ENCODE data around the gene MEGF6. TPM values are rescaled to one million over a fixed set of nuclear protein-coding genes. Genes with fewer than 3 reads are reported as not detected.

Gene MEGF6
- total RNA-seq, 1 experiment from 2014 or later: 21.3 TPM

DNA sequence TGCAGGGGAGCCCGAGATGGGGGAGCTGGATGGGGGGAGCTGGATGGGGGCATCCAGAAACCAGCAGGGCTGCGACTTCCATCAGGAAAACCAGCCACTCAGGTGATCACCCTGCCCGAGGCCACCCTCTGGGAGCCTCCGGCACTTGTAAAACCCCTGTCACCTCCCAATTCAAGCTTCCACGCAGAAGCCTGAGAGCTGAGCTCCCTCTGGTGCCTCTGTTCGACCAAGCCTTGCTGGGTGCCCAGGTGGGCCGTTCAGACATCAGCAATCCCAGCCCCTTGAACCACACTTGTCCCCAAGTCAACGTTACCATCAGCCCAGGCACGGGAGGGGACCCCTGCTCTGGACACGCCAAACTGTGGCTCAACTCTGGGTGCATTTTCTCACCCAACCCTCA, 59.6 kb downstream of the MEGF6 start:
- H2BK15ac ChIP-seq (ENCODE audit: low read depth, low read length): no peak overlapping the region
- H3K56ac ChIP-seq (ENCODE audit: insufficient read length, low read depth, low read length): no peak overlapping the region
- no peak overlapping the region for H3K9ac ChIP-seq (ENCODE audit: extremely low read depth, insufficient read length, low read length)
- no peak overlapping the region for H3K23ac ChIP-seq (ENCODE audit: insufficient read length, low read depth, low read length)
- DNase-seq: no peak
- H3T11ph ChIP-seq (ENCODE audit: low read length): no peak overlapping the region
- H3K27ac ChIP-seq (ENCODE audit: insufficient read length, low read depth, low read length): no peak overlapping the region
- H3K18ac ChIP-seq (ENCODE audit: insufficient read length, low read depth, low read length): no peak overlapping the region
- no peak overlapping the region for H4K91ac ChIP-seq (ENCODE audit: insufficient read length, low read depth, low read length)
- H3K23me2 ChIP-seq (ENCODE audit: insufficient read length, low read depth, low read length, poor library complexity, severe bottlenecking): no peaks in the 10 kb centered on the region
- H2AFZ ChIP-seq (ENCODE audit: low read length): no peak overlapping the region
- H3K9me3 ChIP-seq (ENCODE audit: control insufficient read depth, low read depth, low read length): no peaks in the 10 kb centered on the region
- no peak overlapping the region for H2BK120ac ChIP-seq (ENCODE audit: low read depth, low read length, poor library complexity, severe bottlenecking)
- no peak overlapping the region for H4K8ac ChIP-seq (replicated peaks; ENCODE audit: insufficient read length, low read depth, low read length)
- Mint-ChIP-seq H3K27ac (no peak overlapping the region; a peak in 1 of 7 replicates), H3K27me3 (ENCODE audit: low read depth) (no peaks in the 10 kb centered on the region), H3K36me3 (ENCODE audit: insufficient read depth in 1 of 3, low read depth in 3 of 3) (no peaks in the 10 kb centered on the region), H3K4me3 (no peak overlapping the region), H3K4me1 (peaks cover 0 to 5% of the 10 kb centered on the region in 2 experiments; a peak in 1 of 4 replicates), H3K9me3 (no peaks in the 10 kb centered on the region)
- H3K79me2 ChIP-seq (ENCODE audit: insufficient read depth, low read length): no peaks in the 10 kb centered on the region
- H2BK12ac ChIP-seq (ENCODE audit: insufficient read length, low read depth, low read length): no peak overlapping the region
- no CpG with 5 or more reads among the region's 10 CpGs for WGBS (ENCODE audit: extremely low coverage, insufficient read length, low lambda C conversion rate)
- H3K4me2 ChIP-seq (ENCODE audit: insufficient read depth, insufficient read length, low read length): no peak overlapping the region
- no peaks in the 10 kb centered on the region for H3K79me1 ChIP-seq (ENCODE audit: insufficient read depth, low read depth, low read length, poor library complexity, severe bottlenecking)
- H4K20me1 ChIP-seq (ENCODE audit: control insufficient read depth, insufficient read depth, insufficient read length): no peaks in the 10 kb centered on the region
- H3K4ac ChIP-seq (ENCODE audit: low read depth, low read length): no peak overlapping the region
- H2BK20ac ChIP-seq (ENCODE audit: low read depth, low read length, poor library complexity, severe bottlenecking): no peak overlapping the region
- H3K14ac ChIP-seq (ENCODE audit: insufficient read depth, low read length): no peak overlapping the region
- TF ChIP-seq, protein P1, sequence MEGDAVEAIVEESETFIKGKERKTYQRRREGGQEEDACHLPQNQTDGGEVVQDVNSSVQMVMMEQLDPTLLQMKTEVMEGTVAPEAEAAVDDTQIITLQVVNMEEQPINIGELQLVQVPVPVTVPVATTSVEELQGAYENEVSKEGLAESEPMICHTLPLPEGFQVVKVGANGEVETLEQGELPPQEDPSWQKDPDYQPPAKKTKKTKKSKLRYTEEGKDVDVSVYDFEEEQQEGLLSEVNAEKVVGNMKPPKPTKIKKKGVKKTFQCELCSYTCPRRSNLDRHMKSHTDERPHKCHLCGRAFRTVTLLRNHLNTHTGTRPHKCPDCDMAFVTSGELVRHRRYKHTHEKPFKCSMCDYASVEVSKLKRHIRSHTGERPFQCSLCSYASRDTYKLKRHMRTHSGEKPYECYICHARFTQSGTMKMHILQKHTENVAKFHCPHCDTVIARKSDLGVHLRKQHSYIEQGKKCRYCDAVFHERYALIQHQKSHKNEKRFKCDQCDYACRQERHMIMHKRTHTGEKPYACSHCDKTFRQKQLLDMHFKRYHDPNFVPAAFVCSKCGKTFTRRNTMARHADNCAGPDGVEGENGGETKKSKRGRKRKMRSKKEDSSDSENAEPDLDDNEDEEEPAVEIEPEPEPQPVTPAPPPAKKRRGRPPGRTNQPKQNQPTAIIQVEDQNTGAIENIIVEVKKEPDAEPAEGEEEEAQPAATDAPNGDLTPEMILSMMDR (conservative IDR thresholded peaks at IDR 0.05): no peak
- no peaks in the 10 kb centered on the region for H3K27me3 ChIP-seq (ENCODE audit: insufficient read depth, low read length)
- no peak overlapping the region for H2AK5ac ChIP-seq (ENCODE audit: insufficient read length, low read length)
- H4K5ac ChIP-seq (ENCODE audit: insufficient read length, low read depth, low read length): no peak overlapping the region
- H3K4me1 ChIP-seq (ENCODE audit: insufficient read depth, low read length): no peaks in the 10 kb centered on the region
- no peak overlapping the region for H2BK5ac ChIP-seq (ENCODE audit: insufficient read length, low read length)
